H9 (cell line): ENCODE measurements around the gene SFXN1. TPM values are rescaled to one million over a fixed set of nuclear protein-coding genes. Genes with fewer than 3 reads are reported as not detected.

Experiments
- DNase-seq: peaks from one replicate; pipeline ENCODE4 v3.0.0-alpha.2; 2017
- H2AFZ ChIP-seq: one replicate; pipeline ENCODE4 v1.6.1; 2013; ENCODE audit warnings: mild to moderate bottlenecking, low read length, control low read depth, moderate library complexity
- H2AK5ac ChIP-seq: 2 replicates; pipeline ENCODE4 v1.6.1; 2013; ENCODE audit warnings: low read length, control low read depth, mixed read lengths; ENCODE audit not compliant: insufficient read length
- H2BK120ac ChIP-seq: one replicate; pipeline ENCODE4 v1.6.1; 2013; ENCODE audit warnings: low read depth, mild to moderate bottlenecking, low read length, control low read depth, inconsistent platforms; ENCODE audit not compliant: poor library complexity, severe bottlenecking
- H2BK12ac ChIP-seq: 2 replicates; pipeline ENCODE4 v1.6.1; 2013; ENCODE audit warnings: low read length, control low read depth, mixed read lengths, low read depth; ENCODE audit not compliant: insufficient read length
- H2BK15ac ChIP-seq: 2 replicates; pipeline ENCODE4 v1.6.1; 2013; ENCODE audit warnings: low read depth, low read length, control low read depth
- H2BK20ac ChIP-seq: one replicate; pipeline ENCODE4 v1.6.1; 2013; ENCODE audit warnings: low read depth, mild to moderate bottlenecking, low read length, control low read depth, inconsistent platforms; ENCODE audit not compliant: poor library complexity, severe bottlenecking
- H2BK5ac ChIP-seq: 2 replicates; pipeline ENCODE4 v1.6.1; 2013; ENCODE audit warnings: low read length, control low read depth, mixed read lengths; ENCODE audit not compliant: insufficient read length
- H3K14ac ChIP-seq: 2 replicates; pipeline ENCODE4 v1.6.1; 2013; ENCODE audit warnings: low read length, control low read depth; ENCODE audit not compliant: insufficient read depth
- H3K18ac ChIP-seq: 2 replicates; pipeline ENCODE4 v1.6.1; 2013; ENCODE audit warnings: low read depth, mild to moderate bottlenecking, mixed read lengths, low read length, control low read depth; ENCODE audit not compliant: insufficient read length
- H3K23ac ChIP-seq: 2 replicates; pipeline ENCODE4 v1.6.1; 2013; ENCODE audit warnings: low read length, control low read depth, mixed read lengths, low read depth; ENCODE audit not compliant: insufficient read length
- H3K23me2 ChIP-seq: 2 replicates; pipeline ENCODE4 v1.6.1; 2013; ENCODE audit warnings: low read depth, mild to moderate bottlenecking, mixed read lengths, low read length, control low read depth; ENCODE audit not compliant: insufficient read length, poor library complexity, severe bottlenecking
- H3K27ac ChIP-seq: 2 replicates; pipeline ENCODE4 v1.5.1; 2013; ENCODE audit warnings: low read length, control low read depth, mixed read lengths, low read depth; ENCODE audit not compliant: insufficient read length
- H3K27me3 ChIP-seq: 2 replicates; pipeline ENCODE4 v1.6.1; 2013; ENCODE audit warnings: low read length, control low read depth, inconsistent platforms; ENCODE audit not compliant: insufficient read depth
- H3K4ac ChIP-seq: 2 replicates; pipeline ENCODE4 v1.6.1; 2013; ENCODE audit warnings: low read depth, mild to moderate bottlenecking, control low read depth, inconsistent platforms, low read length, moderate library complexity
- H3K4me1 ChIP-seq: 2 replicates; pipeline ENCODE4 v1.6.1; 2013; ENCODE audit warnings: low read length, control low read depth, inconsistent platforms; ENCODE audit not compliant: insufficient read depth
- H3K4me2 ChIP-seq: 2 replicates; pipeline ENCODE4 v1.6.1; 2013; ENCODE audit warnings: low read length, control low read depth, mixed read lengths; ENCODE audit not compliant: insufficient read length, insufficient read depth
- H3K56ac ChIP-seq: 2 replicates; pipeline ENCODE4 v1.6.1; 2013; ENCODE audit warnings: low read depth, mild to moderate bottlenecking, mixed read lengths, low read length, control low read depth; ENCODE audit not compliant: insufficient read length
- H3K79me1 ChIP-seq: 2 replicates; pipeline ENCODE4 v1.6.1; 2013; ENCODE audit warnings: low read depth, mild to moderate bottlenecking, moderate library complexity, low read length, control low read depth, inconsistent platforms; ENCODE audit not compliant: insufficient read depth, poor library complexity, severe bottlenecking
- H3K79me2 ChIP-seq: 2 replicates; pipeline ENCODE4 v1.6.1; 2013; ENCODE audit warnings: low read length, control low read depth, inconsistent platforms; ENCODE audit not compliant: insufficient read depth
- H3K9ac ChIP-seq: 2 replicates; pipeline ENCODE4 v1.6.1; 2013; ENCODE audit warnings: low read length, control low read depth, mixed read lengths; ENCODE audit not compliant: insufficient read length; ENCODE audit errors: extremely low read depth
- H3K9me3 ChIP-seq: one replicate; pipeline ENCODE4 v1.6.1; 2013; ENCODE audit warnings: low read depth, low read length, inconsistent platforms; ENCODE audit not compliant: control insufficient read depth
- H3T11ph ChIP-seq: one replicate; pipeline ENCODE4 v1.6.1; 2013; ENCODE audit warnings: mild to moderate bottlenecking, low read length, control low read depth, inconsistent platforms
- H4K20me1 ChIP-seq: one replicate; pipeline ENCODE4 v1.6.1; 2013; ENCODE audit not compliant: control insufficient read depth, insufficient read length, insufficient read depth
- H4K5ac ChIP-seq: 2 replicates; pipeline ENCODE4 v1.6.1; 2013; ENCODE audit warnings: low read depth, mild to moderate bottlenecking, mixed read lengths, low read length, control low read depth; ENCODE audit not compliant: insufficient read length
- H4K8ac ChIP-seq: replicated peaks from 2 replicates; pipeline ENCODE4 v1.6.1; 2013; ENCODE audit warnings: low read length, control low read depth, mixed read lengths, low read depth; ENCODE audit not compliant: insufficient read length
- H4K91ac ChIP-seq: 2 replicates; pipeline ENCODE4 v1.6.1; 2013; ENCODE audit warnings: low read depth, mild to moderate bottlenecking, moderate library complexity, mixed read lengths, low read length, control low read depth; ENCODE audit not compliant: insufficient read length
- H3K27ac Mint-ChIP-seq, 3 experiments: 2 replicates in 2 of 3; 3 replicates in 1 of 3; pipeline ENCODE4 v1.8.0; 2020 to 2021; ENCODE audit warnings: mixed read lengths in 3 of 3, mild to moderate bottlenecking in 1 of 3, moderate library complexity in 1 of 3
- H3K27me3 Mint-ChIP-seq: 2 replicates; pipeline ENCODE4 v1.8.0; 2021; ENCODE audit warnings: low read depth, mild to moderate bottlenecking, moderate library complexity, mixed read lengths
- H3K36me3 Mint-ChIP-seq, 3 experiments: 2 replicates in 2 of 3; 3 replicates in 1 of 3; pipeline ENCODE4 v1.8.0; 2020 to 2021; ENCODE audit warnings: low read depth in 3 of 3, mixed read lengths in 3 of 3; ENCODE audit not compliant: insufficient read depth in 1 of 3
- H3K4me1 Mint-ChIP-seq, 2 experiments: 2 replicates each; pipeline ENCODE4 v1.8.0; 2020; ENCODE audit warnings: mixed read lengths in 2 of 2
- H3K4me3 Mint-ChIP-seq, 2 experiments: 2 replicates in 1 of 2; 3 replicates in 1 of 2; pipeline ENCODE4 v1.8.0; 2020 to 2021; ENCODE audit warnings: mild to moderate bottlenecking in 2 of 2, mixed read lengths in 2 of 2, moderate library complexity in 1 of 2
- H3K9me3 Mint-ChIP-seq, 2 experiments: 2 replicates in 1 of 2; 3 replicates in 1 of 2; pipeline ENCODE4 v1.8.0; 2020; ENCODE audit warnings: mild to moderate bottlenecking in 2 of 2, mixed read lengths in 2 of 2, moderate library complexity in 1 of 2
- CTCF ChIP-seq: fragments of 200-600 bp; sonication (generic); conservative IDR thresholded peaks from 3 replicates; pipeline ENCODE4 v1.8.0; 2021; ENCODE audit warnings: antibody characterized with exemption, mild to moderate bottlenecking
- WGBS: extraction: QIAGEN DNeasy Blood & Tissue Kit; methylation state at CpG from one replicate; pipeline ENCODE4 v1.1.7; 2013; ENCODE audit warnings: missing lambda C conversion rate, low lambda C conversion rate, mixed read lengths; ENCODE audit not compliant: insufficient read length; ENCODE audit errors: extremely low coverage; 5-methylcytosine and 5-hydroxymethylcytosine counted together
- total RNA-seq: library from RNA; stranded (reverse); gene quantifications from 2 replicates; pipeline ENCODE4 v1.2.1, GENCODE V29; 2021

Gene SFXN1
- total RNA-seq, 1 experiment from 2014 or later: 99.2 TPM

DNA sequence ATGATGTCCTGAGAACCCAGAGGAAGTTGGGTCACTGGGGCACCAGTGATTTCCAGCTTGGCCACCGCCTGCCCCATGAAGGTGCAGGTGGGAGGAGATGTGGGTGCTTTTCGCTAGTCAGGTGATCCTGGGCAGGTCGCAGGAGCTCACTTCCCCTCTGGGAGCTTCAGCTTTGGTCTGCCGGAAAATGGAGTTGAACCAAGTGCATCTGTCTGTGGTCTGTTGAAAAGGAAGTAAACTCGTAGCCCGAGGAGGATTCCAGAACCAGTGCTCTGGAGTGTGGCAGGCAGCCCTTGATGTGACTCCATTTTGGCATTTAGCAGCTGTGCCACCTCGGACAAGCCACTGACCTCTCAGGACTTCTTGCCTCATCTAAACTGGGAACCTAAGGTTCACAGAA lies 97.7 kb downstream of the SFXN1 start:
- Histone ChIP-seq H3K9ac (no peak overlapping the region), H3K23ac (no peak overlapping the region), H2AFZ (no peak overlapping the region), H2BK5ac (no peak overlapping the region), H3K56ac (no peak overlapping the region), H3K23me2 (no peaks in the 10 kb centered on the region), H3T11ph (no peak overlapping the region), H3K79me2 (no peaks in the 10 kb centered on the region), H4K8ac (no peak overlapping the region), H3K27me3 (no peaks in the 10 kb centered on the region), H3K18ac (no peak overlapping the region), H2AK5ac (no peak overlapping the region), H4K91ac (no peak overlapping the region), H3K14ac (no peak overlapping the region), H2BK15ac (no peak overlapping the region), H3K79me1 (no peaks in the 10 kb centered on the region), H2BK20ac (no peak overlapping the region), H3K4me1 (peaks cover 5% of the 10 kb centered on the region; the same call in 1 of the 2 replicates), H4K5ac (no peak overlapping the region), H2BK120ac (no peak overlapping the region), H3K4ac (no peak overlapping the region), H4K20me1 (no peaks in the 10 kb centered on the region), H3K27ac (no peak overlapping the region), H2BK12ac (no peak overlapping the region), H3K4me2 (no peak overlapping the region), H3K9me3 (no peaks in the 10 kb centered on the region)
- 0 out of 7 replicates have a peak, but pooled peaks cover 0 to 5% (median 0%) of the 10 kb centered on the region in 3 experiments for H3K36me3 Mint-ChIP-seq
- H3K4me3 Mint-ChIP-seq: no peak overlapping the region
- peaks cover 35% of the 10 kb centered on the region for H3K27me3 Mint-ChIP-seq
- no peak for TF ChIP-seq CTCF
- H3K9me3 Mint-ChIP-seq: peaks cover 0 to 9% of the 10 kb centered on the region in 2 experiments
- peaks cover 23 to 27% of the 10 kb centered on the region in 2 experiments for H3K4me1 Mint-ChIP-seq
- DNase-seq: no peak
- WGBS: no CpG with 5 or more reads among the region's 7 CpGs
- no peak overlapping the region for H3K27ac Mint-ChIP-seq
